Neural cell (in vitro differentiated cells): ENCODE measurements around the gene AADAT.

ENCODE experiments used
- EP300 ChIP-seq: fragments of 450-650 bp; conservative IDR thresholded peaks from 2 replicates; pipeline ENCODE4 v1.6.1; 2014; ENCODE audit warnings: antibody characterized with exemption, mild to moderate bottlenecking, moderate library complexity; ENCODE audit not compliant: poor library complexity, severe bottlenecking
- EZH2 ChIP-seq: fragments of 200-600, 300-800 bp; shearing (Covaris generic), sonication (generic); IDR thresholded peaks from 2 replicates; pipeline ENCODE4 v1.6.1; 2014; ENCODE audit warnings: antibody characterized with exemption, low read length, borderline replicate concordance, mild to moderate bottlenecking; ENCODE audit not compliant: insufficient read depth, poor library complexity, severe bottlenecking
- POLR2AphosphoS5 ChIP-seq: IDR thresholded peaks from 2 replicates; pipeline ENCODE4 v1.6.1; 2012
- RAD21 ChIP-seq: fragments of 450-650 bp; conservative IDR thresholded peaks from 2 replicates; pipeline ENCODE4 v1.6.1; 2014; ENCODE audit warnings: antibody characterized with exemption, mild to moderate bottlenecking, moderate library complexity
- TF ChIP-seq, protein P1 (sequence below): fragments of 450-650 bp; IDR thresholded peaks from 2 replicates; pipeline ENCODE4 v1.5.1; 2014; ENCODE audit warnings: antibody characterized with exemption, mild to moderate bottlenecking, moderate library complexity; ENCODE audit not compliant: poor library complexity, severe bottlenecking

DNA sequence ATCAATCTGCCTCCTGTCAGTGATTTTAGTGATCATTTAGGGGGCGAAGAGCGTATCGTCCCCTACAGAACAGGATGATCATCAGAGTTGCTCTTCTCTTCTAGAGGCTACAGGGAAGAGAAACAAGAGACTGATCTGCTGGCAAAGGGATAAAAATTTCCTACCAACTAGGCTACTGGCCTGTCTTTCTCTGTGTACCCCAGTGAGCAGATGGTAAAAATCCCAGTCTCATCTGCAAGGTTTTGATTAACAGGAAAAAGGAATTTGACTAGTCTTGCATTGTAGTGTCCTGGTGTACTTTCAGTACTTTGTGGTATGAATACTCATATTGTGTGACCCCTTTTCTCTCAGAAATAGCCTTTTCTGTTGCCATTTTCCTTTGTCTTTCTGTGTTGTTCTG is 21.8 kb upstream of the AADAT start:
- TF ChIP-seq, protein P1, sequence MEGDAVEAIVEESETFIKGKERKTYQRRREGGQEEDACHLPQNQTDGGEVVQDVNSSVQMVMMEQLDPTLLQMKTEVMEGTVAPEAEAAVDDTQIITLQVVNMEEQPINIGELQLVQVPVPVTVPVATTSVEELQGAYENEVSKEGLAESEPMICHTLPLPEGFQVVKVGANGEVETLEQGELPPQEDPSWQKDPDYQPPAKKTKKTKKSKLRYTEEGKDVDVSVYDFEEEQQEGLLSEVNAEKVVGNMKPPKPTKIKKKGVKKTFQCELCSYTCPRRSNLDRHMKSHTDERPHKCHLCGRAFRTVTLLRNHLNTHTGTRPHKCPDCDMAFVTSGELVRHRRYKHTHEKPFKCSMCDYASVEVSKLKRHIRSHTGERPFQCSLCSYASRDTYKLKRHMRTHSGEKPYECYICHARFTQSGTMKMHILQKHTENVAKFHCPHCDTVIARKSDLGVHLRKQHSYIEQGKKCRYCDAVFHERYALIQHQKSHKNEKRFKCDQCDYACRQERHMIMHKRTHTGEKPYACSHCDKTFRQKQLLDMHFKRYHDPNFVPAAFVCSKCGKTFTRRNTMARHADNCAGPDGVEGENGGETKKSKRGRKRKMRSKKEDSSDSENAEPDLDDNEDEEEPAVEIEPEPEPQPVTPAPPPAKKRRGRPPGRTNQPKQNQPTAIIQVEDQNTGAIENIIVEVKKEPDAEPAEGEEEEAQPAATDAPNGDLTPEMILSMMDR, result no peak
- TF ChIP-seq RAD21 (no peak), EZH2 (no peak), EP300 (no peak), POLR2AphosphoS5 (no peak)
